Measurements from ENCODE around the gene DEDD. TPM values are rescaled to one million over a fixed set of nuclear protein-coding genes. Genes with fewer than 3 reads are reported as not detected.

The DEDD gene
- total RNA-seq, 1 experiment from 2014 or later = 32.8 TPM

DNA sequence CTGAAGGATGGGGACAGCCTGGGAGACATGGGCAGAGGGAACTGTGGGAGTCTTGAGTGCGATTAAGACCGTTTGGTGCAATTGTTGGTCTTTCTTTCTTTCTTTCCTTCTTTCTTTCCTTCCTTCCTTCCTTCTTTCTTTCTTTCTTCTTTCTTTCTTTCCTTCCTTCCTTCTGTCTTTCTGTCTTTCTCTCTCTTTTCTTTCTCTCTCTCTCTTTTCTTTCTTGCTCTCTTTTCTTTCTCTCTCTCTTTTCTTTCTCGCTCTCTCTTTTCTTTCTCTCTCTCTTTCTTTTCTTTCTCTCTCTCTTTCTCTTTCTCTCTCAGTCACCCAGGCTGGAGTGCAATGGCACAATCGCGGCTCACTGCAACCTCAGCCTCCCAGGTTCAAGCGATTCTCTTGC is 37.2 kb downstream of the DEDD start:
- H3K4me2 ChIP-seq (ENCODE audit: low read length) = no peak overlapping the region
- H3K4me3 ChIP-seq (replicated peaks in 1 of 2; ENCODE audit: low read depth in 1 of 2, low read length in 2 of 2) = no peak overlapping the region
- ChIA-PET POLR2A (interaction anchor here (1.1 kb wide), 1 partner anchor 49 kb away, joined by 3 read pairs; the partner anchor contains the start of gene USF1), RAD21 (ENCODE audit: low non-redundant PET in 1 of 2, low total read pairs in 2 of 2, uncharacterized antibody in 2 of 2, unreplicated experiment in 2 of 2) (no interaction called here), CTCF (interaction anchor here (1.0 kb wide), 1 partner anchor 24 kb away, joined by 3 read pairs; no protein-coding TSS in a partner anchor)
- peaks cover 2 to 8% of the 10 kb centered on the region in 2 experiments; a peak in 2 of 4 replicates for H3K36me3 ChIP-seq (ENCODE audit: control insufficient read depth in 1 of 2, insufficient read depth in 2 of 2, low read length in 2 of 2)
- H3K4me1 ChIP-seq (ENCODE audit: control insufficient read depth in 1 of 2, insufficient read depth in 2 of 2, low read length in 2 of 2) = peaks cover 10 to 48% of the 10 kb centered on the region in 2 experiments
- H2AFZ ChIP-seq (ENCODE audit: low read depth, low read length, poor library complexity, severe bottlenecking) = no peak overlapping the region
- no peaks in the 10 kb centered on the region for H3K9me2 ChIP-seq (ENCODE audit: insufficient read depth)
- TF ChIP-seq ZNF274 (IDR thresholded peaks at IDR 0.05; ENCODE audit: low read depth, low read length) = no peak
- TF ChIP-seq POLR2AphosphoS5 (IDR thresholded peaks at IDR 0.05; ENCODE audit: low read depth, low read length) = no peak
- no peak for TF ChIP-seq TCF7L2 (IDR thresholded peaks at IDR 0.05; ENCODE audit: borderline replicate concordance, extremely low read depth, insufficient read depth, insufficient read length)
- TF ChIP-seq YY1 (IDR thresholded peaks at IDR 0.05; ENCODE audit: extremely low read depth, insufficient replicate concordance, low read depth, low read length) = no peak
- no peak for TF ChIP-seq ELF1 (IDR thresholded peaks at IDR 0.05; ENCODE audit: borderline replicate concordance, low read depth)
- TF ChIP-seq ZBTB33 (IDR thresholded peaks at IDR 0.05; ENCODE audit: extremely low read depth, insufficient replicate concordance, low read length) = no peak
- TF ChIP-seq SP1 (IDR thresholded peaks at IDR 0.05; ENCODE audit: low read depth) = no peak
- no peak for TF ChIP-seq ZFX (IDR thresholded peaks at IDR 0.05)
- no peak for TF ChIP-seq POLR2A (IDR thresholded peaks at IDR 0.05; ENCODE audit: borderline replicate concordance, extremely low read depth, insufficient read depth, insufficient read length)
- no peak for TF ChIP-seq JUND (IDR thresholded peaks at IDR 0.05)
- no peak for TF ChIP-seq EZH2phosphoT487 (IDR thresholded peaks at IDR 0.05; ENCODE audit: borderline replicate concordance)
- no peak for TF ChIP-seq CBX3 (IDR thresholded peaks at IDR 0.05; ENCODE audit: low read depth)
- TF ChIP-seq EZH2 (IDR thresholded peaks at IDR 0.05) = no peak
- TF ChIP-seq EGR1 (IDR thresholded peaks at IDR 0.05; ENCODE audit: low read depth) = no peak
- no peaks in the 10 kb centered on the region for H3K27me3 ChIP-seq (ENCODE audit: insufficient read depth, low read length)
- H3K27ac ChIP-seq (ENCODE audit: low read depth, low read length) = no peak overlapping the region
- intact Hi-C loops (cut with micrococcal nuclease) = loop anchor here (5.0 kb wide), 1 partner anchor 73 kb away; the partner anchor contains the start of gene F11R
- ATAC-seq (no peak), DNase-seq (ENCODE audit: low read depth, low spot score) (no peak)
- H3K79me2 ChIP-seq (ENCODE audit: insufficient read depth, low read length) = no peaks in the 10 kb centered on the region
- no peak overlapping the region for H3K9ac ChIP-seq (ENCODE audit: low read length)
- BruUV-seq (replicated peaks) = no TSS peak
- no peaks in the 10 kb centered on the region for H3K9me3 ChIP-seq (ENCODE audit: control insufficient read depth in 1 of 2, insufficient read depth in 1 of 2, low read depth in 1 of 2, low read length in 2 of 2)
- H4K20me1 ChIP-seq (ENCODE audit: insufficient read depth) = no peaks in the 10 kb centered on the region

All from HCT116 (cell line).